GM06990 (cell line): Measurements from ENCODE around the gene ANXA2R.
"Not testable (repeated sequence)": the region's sequence is repeated elsewhere in the genome, so short reads cannot be mapped to it uniquely, and the experiment has no call there.

Experiments used
- DNase-seq: peaks from one replicate; pipeline ENCODE4 v3.0.0-alpha.2; 2011; ENCODE audit not compliant: insufficient read length; ENCODE audit errors: extremely low read depth
- H3K27me3 ChIP-seq: replicated peaks from 2 replicates; pipeline ENCODE4 v1.6.0; 2011; ENCODE audit warnings: low read length; ENCODE audit not compliant: control insufficient read depth, insufficient read depth
- H3K36me3 ChIP-seq: 2 replicates; pipeline ENCODE4 v1.5.1; 2011; ENCODE audit warnings: low read length; ENCODE audit not compliant: control insufficient read depth, insufficient read depth
- H3K4me3 ChIP-seq: replicated peaks from 2 replicates; pipeline ENCODE4 v1.5.1; 2011; ENCODE audit warnings: low read depth, mild to moderate bottlenecking, control low read depth, low read length
- TF ChIP-seq, protein P1 (sequence below): IDR thresholded peaks from 2 replicates; pipeline ENCODE4 v1.5.1; 2011; ENCODE audit warnings: low read length, control low read depth, mild to moderate bottlenecking, inconsistent platforms; ENCODE audit not compliant: insufficient read depth, poor library complexity, severe bottlenecking

Gene ANXA2R

DNA sequence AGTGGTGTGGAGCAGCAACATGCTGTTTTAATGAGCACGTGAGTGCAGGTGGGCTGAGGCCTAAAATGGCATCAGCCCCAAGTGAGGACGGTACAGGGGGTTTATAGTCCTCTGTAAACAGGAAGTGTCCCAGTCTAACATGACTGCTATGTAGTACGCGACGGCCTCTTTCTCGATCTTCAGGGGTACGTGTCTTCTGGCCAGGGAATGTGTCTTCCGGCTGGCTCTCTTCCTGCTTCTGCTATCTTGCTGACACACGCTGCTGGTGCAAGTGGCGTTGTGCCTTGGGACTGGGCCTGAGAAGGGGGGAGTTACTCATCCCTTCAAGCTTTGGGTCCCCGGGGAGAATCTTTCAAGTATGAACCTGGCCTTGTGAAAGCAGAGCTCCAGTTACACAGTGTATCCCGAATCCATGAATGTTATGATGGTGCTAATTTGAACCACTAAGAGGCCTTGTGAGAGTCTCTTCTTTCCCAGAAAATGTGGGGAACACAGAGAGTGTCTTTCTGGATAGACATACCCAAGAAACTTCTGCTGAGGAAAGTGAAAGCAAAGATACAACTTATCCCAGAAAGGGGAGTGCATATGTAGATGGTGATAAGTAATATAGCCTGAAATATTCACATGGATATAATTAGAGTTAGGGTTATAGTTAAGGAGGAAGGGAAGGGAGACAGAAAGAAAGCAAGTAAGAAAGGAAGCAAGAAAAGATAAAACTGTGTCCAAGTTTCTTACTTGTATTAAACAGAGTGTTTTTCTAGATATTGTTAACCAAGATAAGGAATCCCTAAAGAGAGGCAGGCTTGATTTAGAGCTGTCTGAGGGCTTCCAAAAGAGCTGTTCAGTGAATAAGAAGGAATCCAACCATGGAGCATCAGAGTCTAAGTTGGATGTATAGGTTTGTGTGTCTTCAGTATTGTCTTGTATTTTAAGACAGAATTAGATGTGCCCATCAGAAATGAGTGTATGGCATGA is 35.5 kb upstream of the ANXA2R start:
- Histone ChIP-seq H3K27me3 (no peaks in the 10 kb centered on the region), H3K36me3 (peaks cover 12% of the 10 kb centered on the region), H3K4me3 (no peak overlapping the region)
- TF ChIP-seq, protein P1, sequence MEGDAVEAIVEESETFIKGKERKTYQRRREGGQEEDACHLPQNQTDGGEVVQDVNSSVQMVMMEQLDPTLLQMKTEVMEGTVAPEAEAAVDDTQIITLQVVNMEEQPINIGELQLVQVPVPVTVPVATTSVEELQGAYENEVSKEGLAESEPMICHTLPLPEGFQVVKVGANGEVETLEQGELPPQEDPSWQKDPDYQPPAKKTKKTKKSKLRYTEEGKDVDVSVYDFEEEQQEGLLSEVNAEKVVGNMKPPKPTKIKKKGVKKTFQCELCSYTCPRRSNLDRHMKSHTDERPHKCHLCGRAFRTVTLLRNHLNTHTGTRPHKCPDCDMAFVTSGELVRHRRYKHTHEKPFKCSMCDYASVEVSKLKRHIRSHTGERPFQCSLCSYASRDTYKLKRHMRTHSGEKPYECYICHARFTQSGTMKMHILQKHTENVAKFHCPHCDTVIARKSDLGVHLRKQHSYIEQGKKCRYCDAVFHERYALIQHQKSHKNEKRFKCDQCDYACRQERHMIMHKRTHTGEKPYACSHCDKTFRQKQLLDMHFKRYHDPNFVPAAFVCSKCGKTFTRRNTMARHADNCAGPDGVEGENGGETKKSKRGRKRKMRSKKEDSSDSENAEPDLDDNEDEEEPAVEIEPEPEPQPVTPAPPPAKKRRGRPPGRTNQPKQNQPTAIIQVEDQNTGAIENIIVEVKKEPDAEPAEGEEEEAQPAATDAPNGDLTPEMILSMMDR: no peak
- no peak for DNase-seq

- Histone ChIP-seq H3K4me3 (no peak overlapping the region), H3K27me3 (no peaks in the 10 kb centered on the region), H3K36me3 (peaks cover 12% of the 10 kb centered on the region)
- TF ChIP-seq, protein P1: no peak
- no peak for DNase-seq
These were observed 34.8 kb upstream of the ANXA2R start for GRCh38 chr5:43074987-43075318.

GRCh38 chr5:43073597-43074546 is 33.8 kb upstream of the ANXA2R start:
- Histone ChIP-seq H3K4me3 (no peak overlapping the region), H3K27me3 (no peaks in the 10 kb centered on the region), H3K36me3 (peaks cover 12% of the 10 kb centered on the region)
- no peak for DNase-seq
- TF ChIP-seq, protein P1: peak; percentile 70

- not testable (repeated sequence) for H3K36me3 ChIP-seq, H3K27me3 ChIP-seq, DNase-seq
- peak overlapping the region; percentile 92 for H3K4me3 ChIP-seq
These were observed 29.2 kb upstream of the ANXA2R start for GRCh38 chr5:43069401-43069720.

DNA sequence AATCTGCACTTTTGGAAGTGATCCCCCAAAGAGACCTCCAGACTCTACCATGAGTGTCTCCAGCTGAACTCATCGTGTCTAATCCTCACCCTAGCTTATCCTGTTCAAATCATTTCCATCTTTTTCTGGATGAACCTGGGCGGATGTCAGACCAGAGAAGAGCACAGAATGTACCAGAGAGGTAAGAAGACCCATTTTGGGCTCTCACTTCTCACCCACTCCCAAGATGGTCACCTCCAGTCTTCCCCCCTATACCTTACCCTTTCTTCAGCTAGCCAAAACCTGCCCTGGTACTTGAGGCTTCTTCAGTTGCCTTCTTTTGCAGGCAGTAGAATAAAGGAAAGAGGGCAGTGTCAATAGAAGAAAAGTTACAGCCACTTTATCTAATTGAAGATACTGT is 27.9 kb upstream of the ANXA2R start:
- TF ChIP-seq, protein P1: no peak
- H3K27me3 ChIP-seq: no peaks in the 10 kb centered on the region
- H3K4me3 ChIP-seq: peak overlapping the region; percentile 92

More for the DNA sequence above, 27.9 kb upstream of the ANXA2R start:
- DNase-seq: no peak
- H3K36me3 ChIP-seq: peaks cover 7% of the 10 kb centered on the region
